Activated naive CD8-positive, alpha-beta T cell treated with anti-CD3 and anti-CD28 coated beads, Interleukin-2, amount 50 U/mL, for 16 hours (primary cell): ENCODE measurements around the gene ZFYVE28.

ENCODE experiments used
- DNase-seq: peaks from one replicate; pipeline ENCODE4 v3.0.0-alpha.2; 2020; ENCODE audit warnings: low read depth, low spot score

The ZFYVE28 gene

GRCh38 chr4:2273221-2273620 is 145.2 kb downstream of the ZFYVE28 start:
- DNase-seq, result no peak

GRCh38 chr4:2272828-2273120 is 145.7 kb downstream of the ZFYVE28 start:
- DNase-seq, result no peak

GRCh38 chr4:2272026-2272827 is 146.2 kb downstream of the ZFYVE28 start:
- no peak for DNase-seq

- DNase-seq, result no peak
Measured at GRCh38 chr4:2271279-2272025, 147.0 kb downstream of the ZFYVE28 start.

- DNase-seq, result no peak
Measured at GRCh38 chr4:2270341-2271165, 147.9 kb downstream of the ZFYVE28 start.

- no peak for DNase-seq
Measured at GRCh38 chr4:2269618-2270163, 148.8 kb downstream of the ZFYVE28 start.

GRCh38 chr4:2269206-2269531 is 149.3 kb downstream of the ZFYVE28 start:
- DNase-seq, result no peak

GRCh38 chr4:2268357-2269205 is 149.9 kb downstream of the ZFYVE28 start:
- DNase-seq, result no peak

GRCh38 chr4:2267841-2268240 is 150.6 kb downstream of the ZFYVE28 start:
- no peak for DNase-seq

- DNase-seq, result no peak
Measured at GRCh38 chr4:2267320-2267811, 151.1 kb downstream of the ZFYVE28 start.

GRCh38 chr4:2266821-2267220 is 151.6 kb downstream of the ZFYVE28 start:
- no peak for DNase-seq

GRCh38 chr4:2266181-2266580 is 152.3 kb downstream of the ZFYVE28 start:
- no peak for DNase-seq

GRCh38 chr4:2265113-2266110 is 153.0 kb downstream of the ZFYVE28 start:
- DNase-seq, result no peak

GRCh38 chr4:2264481-2265041 is 153.9 kb downstream of the ZFYVE28 start:
- no peak for DNase-seq

GRCh38 chr4:2263926-2264321 is 154.5 kb downstream of the ZFYVE28 start:
- no peak for DNase-seq

GRCh38 chr4:2262944-2263250 is 155.5 kb downstream of the ZFYVE28 start:
- DNase-seq, result no peak

- DNase-seq, result peak; percentile 95
Measured at GRCh38 chr4:2262145-2262943, 156.1 kb downstream of the ZFYVE28 start.

- DNase-seq, result no peak
Measured at GRCh38 chr4:2261853-2262144, 156.6 kb downstream of the ZFYVE28 start, which contains the start of gene MXD4. MXD4 (minus strand) TSS chr4:2262109; CDS start chr4:2261980, 129 bp downstream.
